H1 (cell line): ENCODE measurements around the gene TGFBRAP1. TPM values are rescaled to one million over a fixed set of nuclear protein-coding genes. Genes with fewer than 3 reads are reported as not detected.
A peak's percentile ranks its signal among the peaks of the same experiment; 100 is the strongest.

Experiments used
- CTCF ChIA-PET: fragments of 300-600 bp; sonication (Branson Sonifier 250); formaldehyde crosslinking; loops from one replicate; lab custom pipeline; 2021; ENCODE audit not compliant: partially characterized antibody; lab: Charles Lee
- POLR2A ChIA-PET: fragments of 300-600 bp; sonication (Branson Sonifier 250); formaldehyde crosslinking; loops from one replicate; lab custom pipeline; 2021; ENCODE audit warnings: inconsistent platforms; ENCODE audit not compliant: partially characterized antibody; lab: Charles Lee
- DNase-seq, 2 experiments: peaks; one replicate each; pipeline versions ENCODE4 v3.0.0 to v3.0.0-alpha.2; 2010 to 2022; ENCODE audit warnings: low spot score in 2 of 2, low read depth in 1 of 2, mixed read lengths in 1 of 2
- FAIRE-seq: peaks from 2 replicates; lab custom pipeline; 2011; peaks lifted over from hg19 to GRCh38; lab: Jason Lieb, UNC
- H2AFZ ChIP-seq: 2 replicates; pipeline ENCODE4 v1.8.1; 2012; ENCODE audit warnings: low read length, inconsistent platforms
- H2AK5ac ChIP-seq: 2 replicates; pipeline ENCODE4 v1.6.1; 2013; ENCODE audit warnings: low read depth, low read length
- H2BK120ac ChIP-seq: replicated peaks from 2 replicates; pipeline ENCODE3; 2013; ENCODE audit warnings: low read depth, low read length, inconsistent platforms
- H2BK12ac ChIP-seq: 2 replicates; pipeline ENCODE4 v1.6.1; 2013; ENCODE audit warnings: low read depth, low read length
- H2BK15ac ChIP-seq: 2 replicates; pipeline ENCODE4 v1.6.1; 2013; ENCODE audit warnings: low read length
- H2BK20ac ChIP-seq: 2 replicates; pipeline ENCODE4 v1.6.1; 2013; ENCODE audit warnings: low read length
- H2BK5ac ChIP-seq: 2 replicates; pipeline ENCODE4 v1.6.1; 2013; ENCODE audit warnings: low read depth, low read length
- H3K14ac ChIP-seq: 2 replicates; pipeline ENCODE4 v1.6.1; 2013; ENCODE audit warnings: inconsistent platforms; ENCODE audit not compliant: insufficient read length
- H3K18ac ChIP-seq: 2 replicates; pipeline ENCODE4 v1.6.1; 2013; ENCODE audit warnings: low read length; ENCODE audit errors: extremely low read depth
- H3K23ac ChIP-seq: 2 replicates; pipeline ENCODE4 v1.6.1; 2013; ENCODE audit warnings: inconsistent platforms; ENCODE audit not compliant: insufficient read length
- H3K23me2 ChIP-seq: 2 replicates; pipeline ENCODE4 v1.6.1; 2013; ENCODE audit warnings: low read depth, low read length
- H3K27ac ChIP-seq: 2 replicates; pipeline ENCODE4 v1.6.1; 2011; ENCODE audit warnings: low read depth, low read length, inconsistent platforms
- H3K27me3 ChIP-seq, 4 experiments: replicated peaks in 1 of 4; 1 replicate in 1 of 4; 2 replicates in 3 of 4; pipeline versions ENCODE4 v1.6.1 to v1.8.1; 2011 to 2013; ENCODE audit warnings: low read length in 3 of 4, mild to moderate bottlenecking in 3 of 4, inconsistent platforms in 2 of 4, mixed read lengths in 2 of 4, moderate library complexity in 1 of 4; ENCODE audit not compliant: control insufficient read depth in 3 of 4, insufficient read depth in 3 of 4; ENCODE audit errors: extremely low read depth in 1 of 4
- H3K36me3 ChIP-seq, 4 experiments: 2 replicates each; pipeline versions ENCODE4 v1.6.1 to v1.8.1; 2011 to 2013; ENCODE audit warnings: mild to moderate bottlenecking in 4 of 4, low read length in 3 of 4, moderate library complexity in 2 of 4, control low read depth in 1 of 4, inconsistent platforms in 1 of 4; ENCODE audit not compliant: insufficient read depth in 4 of 4, control insufficient read depth in 2 of 4
- H3K4ac ChIP-seq: replicated peaks from 2 replicates; pipeline ENCODE3; 2013; ENCODE audit warnings: low read length, low read depth, mixed read lengths, inconsistent platforms; ENCODE audit not compliant: insufficient read length
- H3K4me1 ChIP-seq, 4 experiments: replicated peaks in 1 of 4; 1 replicate in 1 of 4; 2 replicates in 3 of 4; pipeline versions ENCODE4 v1.6.1 to v1.8.1; 2011 to 2013; ENCODE audit warnings: low read length in 3 of 4, inconsistent platforms in 2 of 4, mixed read lengths in 1 of 4; ENCODE audit not compliant: insufficient read depth in 4 of 4, control insufficient read depth in 3 of 4
- H3K4me2 ChIP-seq, 2 experiments: 2 replicates each; pipeline versions ENCODE4 v1.6.1 to v1.8.1; 2011 to 2013; ENCODE audit warnings: low read depth in 2 of 2, low read length in 2 of 2, control low read depth in 1 of 2, inconsistent platforms in 1 of 2, mild to moderate bottlenecking in 1 of 2; ENCODE audit not compliant: insufficient read depth in 1 of 2
- H3K4me3 ChIP-seq, 4 experiments: fragments of 200-600, 300-600 bp in 1 of 4; sonication (generic), shearing (Covaris generic), sonication (Bioruptor Twin) in 1 of 4; 2 replicates each; pipeline versions ENCODE4 v1.5.1 to v1.8.1; 2011 to 2016; ENCODE audit warnings: low read length in 4 of 4, low read depth in 3 of 4, control low read depth in 2 of 4, inconsistent platforms in 2 of 4, mild to moderate bottlenecking in 2 of 4, mixed read lengths in 1 of 4, moderate library complexity in 1 of 4; ENCODE audit not compliant: insufficient read depth in 2 of 4; ENCODE audit errors: extremely low read depth in 1 of 4
- H3K56ac ChIP-seq: replicated peaks from 2 replicates; pipeline ENCODE3; 2013; ENCODE audit warnings: low read depth, mild to moderate bottlenecking, mixed read lengths, low read length, inconsistent platforms; ENCODE audit not compliant: insufficient read length
- H3K79me1 ChIP-seq: 2 replicates; pipeline ENCODE4 v1.6.1; 2013; ENCODE audit warnings: low read depth, low read length, control low read depth
- H3K79me2 ChIP-seq, 2 experiments: 2 replicates each; pipeline versions ENCODE4 v1.6.1 to v1.8.1; 2012 to 2013; ENCODE audit warnings: low read length in 2 of 2, mild to moderate bottlenecking in 2 of 2, inconsistent platforms in 1 of 2; ENCODE audit not compliant: insufficient read depth in 2 of 2, control insufficient read depth in 1 of 2
- H3K9ac ChIP-seq, 4 experiments: replicated peaks in 1 of 4; 1 replicate in 1 of 4; 2 replicates in 3 of 4; pipeline versions ENCODE4 v1.6.1 to v1.8.1; 2011 to 2013; ENCODE audit warnings: low read depth in 3 of 4, low read length in 3 of 4, control low read depth in 2 of 4, mild to moderate bottlenecking in 2 of 4, moderate library complexity in 2 of 4, inconsistent platforms in 1 of 4; ENCODE audit errors: extremely low read depth in 1 of 4
- H3K9me3 ChIP-seq, 2 experiments: 2 replicates each; pipeline versions ENCODE4 v1.6.1 to v1.8.1; 2012 to 2013; ENCODE audit warnings: mild to moderate bottlenecking in 2 of 2, moderate library complexity in 2 of 2, control low read depth in 1 of 2, inconsistent platforms in 1 of 2, low read depth in 1 of 2, low read length in 1 of 2, mixed read lengths in 1 of 2; ENCODE audit not compliant: insufficient read depth in 2 of 2
- H4K20me1 ChIP-seq, 2 experiments: replicated peaks in 1 of 2; 2 replicates each; pipeline versions ENCODE3 to v1.8.1; 2011 to 2013; ENCODE audit warnings: inconsistent platforms in 2 of 2, low read length in 2 of 2, mild to moderate bottlenecking in 1 of 2; ENCODE audit not compliant: insufficient read depth in 2 of 2, control insufficient read depth in 1 of 2
- H4K5ac ChIP-seq: 2 replicates; pipeline ENCODE4 v1.6.1; 2013; ENCODE audit warnings: low read length, low read depth, mixed read lengths, inconsistent platforms; ENCODE audit not compliant: insufficient read length
- H4K8ac ChIP-seq: 2 replicates; pipeline ENCODE4 v1.8.0; 2013; ENCODE audit warnings: mild to moderate bottlenecking, moderate library complexity, low read length, inconsistent platforms; ENCODE audit not compliant: insufficient read depth; ENCODE audit errors: extremely low read depth
- H4K91ac ChIP-seq: replicated peaks from 2 replicates; pipeline ENCODE3; 2013; ENCODE audit warnings: low read length, mixed read lengths, inconsistent platforms; ENCODE audit not compliant: insufficient read length
- ASH2L ChIP-seq: fragments of 200-600, 300-600 bp; sonication (generic); IDR thresholded peaks from one replicate; pipeline ENCODE4 v1.7.1; 2017; ENCODE audit warnings: low read length
- BACH1 ChIP-seq: IDR thresholded peaks from 2 replicates; pipeline ENCODE4 v1.6.1; 2012; ENCODE audit warnings: low read length, improper control_type of control experiment
- CREB1 ChIP-seq: IDR thresholded peaks from 2 replicates; pipeline ENCODE4 v1.6.1; 2012; ENCODE audit warnings: inconsistent platforms
- CTBP2 ChIP-seq: IDR thresholded peaks from 2 replicates; pipeline ENCODE4 v1.7.0; 2011; ENCODE audit warnings: borderline replicate concordance, mild to moderate bottlenecking, moderate library complexity, mixed read lengths, low read length; ENCODE audit not compliant: insufficient read depth, insufficient read length
- CTCF ChIP-seq, 3 experiments: IDR thresholded peaks; 1 replicate in 2 of 3; 2 replicates in 1 of 3; pipeline versions ENCODE4 v1.5.1 to v1.6.1; 2011; ENCODE audit warnings: low read length in 3 of 3, mild to moderate bottlenecking in 3 of 3, inconsistent platforms in 2 of 3, low read depth in 1 of 3, moderate library complexity in 1 of 3; ENCODE audit not compliant: insufficient read depth in 1 of 3; ENCODE audit errors: control extremely low read depth in 1 of 3
- EZH2 ChIP-seq: fragments of 200-600 bp; sonication (generic); IDR thresholded peaks from 2 replicates; pipeline ENCODE4 v1.7.1; 2012; ENCODE audit warnings: low read depth, mild to moderate bottlenecking, moderate library complexity, low read length, inconsistent platforms; ENCODE audit not compliant: severe bottlenecking
- POU5F1 ChIP-seq: IDR thresholded peaks from 2 replicates; pipeline ENCODE4 v1.6.1; 2011; ENCODE audit warnings: low read depth, mild to moderate bottlenecking, low read length, moderate library complexity
- RAD21 ChIP-seq, 2 experiments: IDR thresholded peaks in 1 of 2; conservative IDR thresholded peaks in 1 of 2; 2 replicates each; pipeline ENCODE4 v1.6.1; 2011; ENCODE audit warnings: low read depth in 2 of 2, low read length in 2 of 2, improper control_type of control experiment in 1 of 2, inconsistent platforms in 1 of 2, mild to moderate bottlenecking in 1 of 2, moderate library complexity in 1 of 2
- ZNF274 ChIP-seq: IDR thresholded peaks from 2 replicates; pipeline ENCODE4 v1.7.0; 2012; ENCODE audit warnings: low read length, borderline replicate concordance; ENCODE audit errors: extremely low read depth
- WGBS, 2 experiments: shearing (Covaris generic) in 1 of 2; methylation state at CpG; one replicate each; pipeline versions ENCODE4 v1.1.6 to v1.1.7; 2013 to 2015; ENCODE audit warnings: low lambda C conversion rate in 2 of 2, mixed read lengths in 2 of 2, inconsistent platforms in 1 of 2, low coverage in 1 of 2, missing lambda C conversion rate in 1 of 2; ENCODE audit not compliant: insufficient replicate concordance in 2 of 2, insufficient coverage in 1 of 2, insufficient read length in 1 of 2; ENCODE audit errors: extremely low coverage in 1 of 2, missing lambda C conversion rate in 1 of 2; 5-methylcytosine and 5-hydroxymethylcytosine counted together
- polyA plus RNA-seq, 7 experiments: library from polyadenylated mRNA; depleted of rRNA in 3 of 7; stranded (reverse) in 5 of 7; unstranded in 2 of 7; fragments of >200 nt in 5 of 7; fragments of 200-250 nt in 2 of 7; gene quantifications; 1 replicate in 5 of 7; 2 replicates in 1 of 7; 4 replicates in 1 of 7; pipeline versions ENCODE4 v1.2.1 to v1.2.3, GENCODE V29; 2011 to 2013; ENCODE audit warnings: missing spikeins in 2 of 7, mixed read lengths in 2 of 7
- total RNA-seq: library from RNA; stranded (reverse); fragmentation: NEBNext Ultra II Directional; extraction: Animal tissue kit (Norgen Biotek cat#: 25700); gene quantifications from 2 replicates; pipeline ENCODE4 v1.2.1, GENCODE V29; 2021
- TF ChIP-seq, protein P1 (sequence below): IDR thresholded peaks from 2 replicates; pipeline ENCODE4 v1.6.1; 2012; ENCODE audit warnings: inconsistent platforms

TGFBRAP1 gene
- total and polyA plus RNA-seq, 2 of the 8 experiments (the other 6 are each of a cell fraction or from before 2014, with no cell fraction given) = 11.2 to 20.2 TPM

- Histone ChIP-seq H3K4me2 (peak overlapping the region; percentile 72 to 86), H2BK120ac (no peak overlapping the region), H2AFZ (peak overlapping the region; percentile 100), H2BK5ac (no peak overlapping the region; the same call in 1 of the 2 replicates), H3K14ac (no peak overlapping the region), H4K20me1 (peaks cover 0 to 1% of the 10 kb centered on the region in 2 experiments), H3K23ac (no peak overlapping the region), H3K9me3 (no peaks in the 10 kb centered on the region), H3K36me3 (peaks cover 3 to 24% (median 15%) of the 10 kb centered on the region in 4 experiments; a peak in 7 of 8 replicates), H2BK15ac (no peak overlapping the region), H2BK12ac (no peak overlapping the region; the same call in 1 of the 2 replicates), H3K23me2 (peaks cover 7% of the 10 kb centered on the region; the same call in 1 of the 2 replicates), H2AK5ac (no peak overlapping the region), H3K4me3 (peak overlapping the region; percentile 82 to 99 (median 96)), H3K27me3 (no peaks in the 10 kb centered on the region), H3K18ac (no peak overlapping the region), H2BK20ac (no peak overlapping the region), H4K5ac (peak overlapping the region; percentile 53), H3K4me1 (peaks cover 0 to 5% (median 0%) of the 10 kb centered on the region in 4 experiments; a peak in 2 of 7 replicates), H3K56ac (peak overlapping the region; percentile 22), H3K4ac (no peak overlapping the region), H3K79me2 (peaks cover 16 to 44% of the 10 kb centered on the region in 2 experiments), H3K27ac (peak overlapping the region; percentile 100), H3K79me1 (no peaks in the 10 kb centered on the region; the same call in 1 of the 2 replicates), H4K91ac (no peak overlapping the region), H3K9ac (peak overlapping the region; percentile 92 to 99 (median 97)), H4K8ac (no peak overlapping the region)
- ChIA-PET POLR2A (interaction anchor here (0.7 to 2.9 kb wide), 6 partner anchors 8 to 62 kb away, joined by 3 to 11 read pairs (median 6); partner anchors contain the start of gene FHL2), CTCF (interaction anchor here (0.7 kb wide), 1 partner anchor 476 kb away, joined by 3 read pairs; no protein-coding TSS in a partner anchor)
- DNase-seq (no peak), FAIRE-seq (no peak)
- 1% methylated on average over 7 of the region's 7 CpGs; no CpG with 5 or more reads in 1 of the 2 experiments for WGBS, 2 experiments
- no peak for TF ChIP-seq CTBP2
- TF ChIP-seq, protein P1, sequence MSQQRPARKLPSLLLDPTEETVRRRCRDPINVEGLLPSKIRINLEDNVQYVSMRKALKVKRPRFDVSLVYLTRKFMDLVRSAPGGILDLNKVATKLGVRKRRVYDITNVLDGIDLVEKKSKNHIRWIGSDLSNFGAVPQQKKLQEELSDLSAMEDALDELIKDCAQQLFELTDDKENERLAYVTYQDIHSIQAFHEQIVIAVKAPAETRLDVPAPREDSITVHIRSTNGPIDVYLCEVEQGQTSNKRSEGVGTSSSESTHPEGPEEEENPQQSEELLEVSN = no peak
- TF ChIP-seq ZNF274 = no peak
- TF ChIP-seq RAD21 (IDR thresholded peaks at IDR 0.05 in 1 of 2, conservative IDR thresholded peaks at IDR 0.05 in 1 of 2; ENCODE audit: low read depth in 2 of 2, low read length in 2 of 2) = no peak
- no peak for TF ChIP-seq POU5F1
- TF ChIP-seq CTCF (IDR thresholded peaks at IDR 0.05; ENCODE audit: control extremely low read depth in 1 of 3, insufficient read depth in 1 of 3, low read depth in 1 of 3, low read length in 3 of 3) = no peak
- TF ChIP-seq EZH2 = no peak
- TF ChIP-seq BACH1 = no peak
- TF ChIP-seq CREB1 = no peak
- no peak for TF ChIP-seq ASH2L
Observed at GRCh38 chr2:105336786-105337121, 7.2 kb upstream of the TGFBRAP1 start.
